Osteoblast (primary cell): ENCODE measurements around the gene PROX2. TPM values are rescaled to one million over a fixed set of nuclear protein-coding genes. Genes with fewer than 3 reads are reported as not detected.

Experiments used
- DNase-seq: peaks from one replicate; pipeline ENCODE4 v3.0.0; 2011; ENCODE audit warnings: low spot score, mixed read lengths; ENCODE audit not compliant: insufficient read length; ENCODE audit errors: missing footprints
- H2AFZ ChIP-seq: 2 replicates; pipeline ENCODE4 v1.6.0; 2011; ENCODE audit warnings: mild to moderate bottlenecking, low read length
- H3K27ac ChIP-seq: 2 replicates; pipeline ENCODE4 v1.5.1; 2011; ENCODE audit warnings: mild to moderate bottlenecking, low read depth, low read length, moderate library complexity
- H3K27me3 ChIP-seq: 2 replicates; pipeline ENCODE4 v1.6.0; 2012; ENCODE audit warnings: mild to moderate bottlenecking, control low read depth, inconsistent platforms, low read length, moderate library complexity; ENCODE audit not compliant: insufficient read depth
- H3K36me3 ChIP-seq: 2 replicates; pipeline ENCODE4 v1.5.1; 2011; ENCODE audit warnings: mild to moderate bottlenecking, low read length, control low read depth, moderate library complexity; ENCODE audit not compliant: insufficient read depth
- H3K4me1 ChIP-seq: 2 replicates; pipeline ENCODE4 v1.5.1; 2011; ENCODE audit warnings: mild to moderate bottlenecking, low read length, control low read depth, moderate library complexity; ENCODE audit not compliant: insufficient read depth
- H3K4me2 ChIP-seq: 2 replicates; pipeline ENCODE4 v1.6.0; 2011; ENCODE audit warnings: mild to moderate bottlenecking, low read length; ENCODE audit not compliant: insufficient read depth
- H3K4me3 ChIP-seq: fragments of 200-600 bp; sonication (generic); 3 replicates; pipeline ENCODE4 v1.5.1; 2012; ENCODE audit warnings: mild to moderate bottlenecking, low read length, inconsistent platforms; ENCODE audit not compliant: insufficient read depth
- H3K79me2 ChIP-seq: 2 replicates; pipeline ENCODE4 v1.6.0; 2012; ENCODE audit warnings: mild to moderate bottlenecking, low read length, control low read depth, inconsistent platforms; ENCODE audit not compliant: insufficient read depth
- H3K9me3 ChIP-seq: 2 replicates; pipeline ENCODE4 v1.5.1; 2011; ENCODE audit warnings: low read depth, low read length, control low read depth
- H4K20me1 ChIP-seq: 2 replicates; pipeline ENCODE4 v1.6.0; 2012; ENCODE audit warnings: mild to moderate bottlenecking, low read length, control low read depth; ENCODE audit not compliant: insufficient read depth
- CTCF ChIP-seq: IDR thresholded peaks from 2 replicates; pipeline ENCODE4 v1.5.1; 2011; ENCODE audit warnings: mild to moderate bottlenecking, low read depth, low read length, moderate library complexity; ENCODE audit errors: extremely low read depth
- total RNA-seq: library from RNA; depleted of rRNA; stranded (reverse); fragments of >200 nt; gene quantifications from 2 replicates; pipeline ENCODE4 v1.2.3, GENCODE V29; 2012

The PROX2 gene
- not detected in 2 replicates for total RNA-seq

DNA sequence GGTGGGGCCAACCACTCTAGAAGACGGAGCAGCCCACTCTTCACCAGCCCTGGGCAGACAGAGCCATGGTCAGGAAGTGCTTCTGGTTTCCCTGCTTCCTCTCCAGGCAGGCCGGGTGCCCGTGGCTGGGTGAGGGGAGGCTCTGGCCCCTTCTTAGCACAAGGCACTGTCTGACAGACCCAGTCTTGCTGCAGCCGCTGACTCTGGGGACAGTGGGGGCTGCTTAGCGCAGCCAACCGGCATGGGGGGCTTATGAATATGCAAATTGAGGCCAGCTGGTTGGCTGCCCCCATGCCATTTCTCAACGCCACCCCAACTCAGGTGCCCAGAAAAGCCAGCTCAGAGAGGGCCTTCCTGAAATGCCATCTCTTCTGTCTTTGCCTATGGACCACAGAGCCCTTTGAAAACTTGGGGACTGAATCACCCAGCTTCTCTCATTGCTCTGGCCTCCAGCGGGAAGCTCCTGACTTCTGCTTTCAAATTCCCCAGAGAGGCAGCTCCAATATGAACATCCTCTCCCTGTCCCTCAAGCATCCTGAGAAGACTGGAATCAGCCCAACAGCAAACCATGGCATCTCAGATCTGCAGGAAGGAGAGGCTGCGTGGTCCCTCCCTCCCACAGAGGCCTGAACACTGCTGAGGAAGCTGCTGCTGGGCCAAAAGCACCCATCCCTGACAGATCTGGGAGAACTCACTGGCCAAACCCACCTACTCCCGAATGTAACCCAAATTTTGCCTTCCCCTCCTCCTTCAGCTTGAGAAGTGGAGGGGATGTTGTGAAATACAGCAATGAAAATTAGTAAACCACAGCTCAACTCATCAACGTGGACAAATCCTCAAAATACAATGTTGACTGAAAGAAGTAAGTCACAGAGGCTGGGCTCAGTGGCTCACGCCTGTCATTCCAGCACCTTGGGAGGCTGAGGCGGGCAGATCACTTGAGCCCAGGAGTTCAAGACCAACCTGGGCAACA is at the start of gene PROX2:
TSS of gene PROX2 (minus strand) at position 205 of the 973 bp plus-strand sequence. CDS start 12,311 bp downstream, outside the sequence.
- Histone ChIP-seq H3K4me1 (peaks cover 12% of the 10 kb centered on the region), H3K9me3 (no peaks in the 10 kb centered on the region), H4K20me1 (no peaks in the 10 kb centered on the region), H3K27me3 (no peaks in the 10 kb centered on the region), H3K36me3 (no peaks in the 10 kb centered on the region), H3K79me2 (no peaks in the 10 kb centered on the region), H3K4me3 (no peak within 1 kb of the TSS), H3K4me2 (no peak within 1 kb of the TSS), H3K27ac (no peak within 1 kb of the TSS), H2AFZ (peak within 1 kb of the TSS; percentile 19)
- TF ChIP-seq CTCF: no peak
- peak; percentile 66 for DNase-seq

DNA sequence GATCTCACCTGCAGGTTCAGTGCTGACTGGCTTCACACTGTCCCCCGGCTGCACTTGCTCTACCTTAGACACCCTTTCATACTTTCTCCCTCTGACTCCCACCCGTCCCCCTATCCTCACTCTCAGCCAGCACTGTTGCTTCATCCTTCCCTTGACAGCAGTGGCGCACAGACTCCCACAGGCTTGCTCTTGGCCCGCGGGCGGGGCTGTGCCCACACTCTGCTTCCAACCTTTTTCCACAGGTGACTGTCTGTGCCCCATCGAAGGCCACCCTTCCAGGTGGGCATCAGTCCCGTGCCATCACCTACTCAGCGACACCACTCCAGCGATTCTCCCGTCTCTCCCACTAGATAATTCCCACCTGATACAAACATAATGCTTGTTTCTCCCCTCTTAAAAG is 48.1 kb upstream of the PROX2 start:
- Histone ChIP-seq H3K79me2 (no peaks in the 10 kb centered on the region), H2AFZ (no peak overlapping the region), H3K27me3 (no peaks in the 10 kb centered on the region), H3K36me3 (no peaks in the 10 kb centered on the region), H3K9me3 (no peaks in the 10 kb centered on the region), H4K20me1 (no peaks in the 10 kb centered on the region), H3K4me2 (no peak overlapping the region), H3K4me1 (peaks cover 11% of the 10 kb centered on the region), H3K4me3 (no peak overlapping the region), H3K27ac (no peak overlapping the region)
- no peak for TF ChIP-seq CTCF
- DNase-seq: peak; percentile 37

GRCh38 chr14:74922752-74923401 is 46.9 kb upstream of the PROX2 start, which contains the start of gene RPS6KL1:
TSS of gene RPS6KL1 (minus strand) at chr14:74923260. CDS start at chr14:74921541, 1,719 bp downstream.
- Histone ChIP-seq H3K4me1 (peaks cover 11% of the 10 kb centered on the region), H3K4me3 (peak within 1 kb of the TSS; percentile 77), H2AFZ (peak within 1 kb of the TSS; percentile 84), H3K9me3 (no peaks in the 10 kb centered on the region), H3K79me2 (no peaks in the 10 kb centered on the region), H3K36me3 (no peaks in the 10 kb centered on the region), H3K27me3 (no peaks in the 10 kb centered on the region), H3K4me2 (peak within 1 kb of the TSS; percentile 79), H4K20me1 (no peaks in the 10 kb centered on the region), H3K27ac (peak within 1 kb of the TSS; percentile 17)
- no peak for TF ChIP-seq CTCF
- DNase-seq: peak; percentile 99
